Stimulated activated CD4-positive, alpha-beta T cell treated with anti-CD3 and anti-CD28 coated beads, Interleukin-15, amount 100 ng/mL, for 48 hours (primary cell): ENCODE results near the gene ZNF282.
"Not testable (repeated sequence)": the region's sequence is repeated elsewhere in the genome, so short reads cannot be mapped to it uniquely, and the experiment has no call there.

Experiments
- DNase-seq, 2 donors: peaks; one replicate each; pipeline ENCODE4 v3.0.0-alpha.2; 2020; ENCODE audit warnings: low read depth in 2 of 2

Gene ZNF282

DNA sequence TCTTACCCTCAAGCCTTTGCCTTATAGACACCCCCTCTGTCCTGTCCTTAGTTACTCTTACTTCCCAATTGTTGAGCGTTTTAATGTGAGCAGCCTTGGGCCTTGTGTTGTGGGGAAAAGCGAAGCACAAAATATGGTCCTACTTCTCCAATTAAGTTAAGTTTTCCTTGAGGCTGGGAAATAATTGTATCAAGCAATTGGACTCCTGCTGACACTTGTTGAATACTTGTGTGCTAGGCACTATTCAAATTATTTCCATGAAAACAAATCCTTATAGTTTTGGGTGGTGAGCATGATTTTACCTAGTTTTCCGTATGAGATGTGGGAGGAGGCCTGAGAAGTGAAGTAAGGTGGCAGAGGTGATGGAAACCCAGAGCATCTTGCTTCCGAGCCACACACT is 61.2 kb downstream of the ZNF282 start:
- no peak for DNase-seq

DNA sequence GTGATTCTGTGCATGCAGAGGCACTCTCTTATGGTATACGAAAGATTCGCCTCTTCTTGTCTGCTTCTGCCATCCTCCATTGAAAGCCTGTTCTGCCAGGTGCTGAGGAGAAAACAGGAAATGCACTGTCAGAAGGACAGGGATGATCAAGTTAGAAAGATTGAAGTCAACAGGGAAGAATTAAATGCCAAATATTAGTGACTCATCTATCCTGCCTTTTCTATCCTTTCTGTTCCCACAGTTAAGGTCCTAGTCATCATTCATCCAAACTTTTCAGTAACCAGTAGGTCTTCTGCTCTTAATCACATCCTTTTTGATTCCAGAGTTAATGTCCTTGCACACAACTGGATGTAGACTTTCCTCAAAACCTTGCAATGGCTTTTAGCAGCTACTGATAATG is 61.8 kb downstream of the ZNF282 start:
- DNase-seq: no peak

DNA sequence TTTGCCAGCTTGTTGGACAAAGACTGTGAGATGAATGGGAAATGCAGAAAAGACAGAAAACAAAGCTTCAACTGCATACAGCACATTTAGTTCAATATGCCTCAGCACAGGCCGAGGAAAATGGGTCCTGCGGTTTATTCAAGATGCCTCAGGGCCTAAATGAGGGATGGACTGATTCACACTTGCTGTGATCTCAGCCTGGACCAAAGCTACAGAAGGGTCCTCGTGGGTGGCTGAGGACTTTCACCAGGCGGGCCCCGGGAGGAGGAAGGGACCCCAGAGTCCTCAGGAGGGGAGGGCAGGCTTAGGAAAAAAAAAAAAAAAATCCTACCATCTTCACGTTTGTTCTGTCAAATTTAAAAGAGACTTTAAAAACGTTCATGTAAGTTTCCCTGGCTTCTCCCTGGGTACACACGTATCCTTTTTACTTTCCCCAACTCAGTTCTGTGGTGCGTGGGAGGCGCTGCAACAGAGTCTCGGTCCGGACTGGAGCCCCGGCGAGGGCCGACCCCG is 66.0 kb downstream of the ZNF282 start:
- DNase-seq: peak in 1 of 2 donors; percentile 26

DNA sequence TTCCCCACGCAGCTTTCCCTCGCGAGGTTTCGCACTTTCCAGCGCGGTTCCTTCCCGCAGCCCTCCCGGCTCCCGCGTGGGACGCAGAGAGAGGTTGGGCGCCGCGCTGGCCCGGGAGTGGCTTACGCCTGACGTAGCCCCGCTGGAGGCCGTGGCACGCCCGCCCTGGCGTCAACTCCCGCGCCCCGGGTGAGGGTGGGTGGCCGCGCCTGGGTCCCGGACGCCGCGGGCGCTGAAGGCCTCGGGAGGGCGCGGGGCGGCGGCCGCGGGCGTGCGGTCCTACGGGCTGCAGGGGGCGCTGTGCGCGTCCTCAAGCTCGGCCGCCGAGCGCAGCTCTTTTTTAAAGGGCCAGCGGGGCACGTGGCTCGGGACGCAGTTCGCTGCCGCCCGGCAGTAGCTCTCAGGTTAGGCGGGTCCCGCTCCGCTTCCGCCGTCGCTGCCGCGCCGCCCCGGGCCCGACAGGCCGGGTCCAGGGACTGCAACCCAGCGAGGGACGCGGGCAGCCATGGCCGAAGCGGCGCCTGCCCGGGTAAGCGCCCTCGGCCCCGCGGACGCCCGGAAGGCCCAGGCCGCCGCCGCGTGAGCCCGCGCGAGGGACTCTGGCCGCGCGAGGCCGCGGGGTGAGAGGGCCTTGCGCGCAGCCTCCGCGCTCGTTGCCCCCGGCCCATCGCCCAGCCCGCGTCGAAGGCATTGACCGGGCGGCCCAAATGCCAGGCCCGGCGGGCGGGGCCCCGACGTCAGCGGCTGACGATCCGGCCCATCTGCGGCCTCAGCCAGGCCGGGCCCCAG is 66.7 kb downstream of the ZNF282 start, which contains the start of gene ZNF783:
ZNF783 (plus strand) TSS at position 368 of the 789 bp plus-strand sequence; CDS start at position 506, 138 bp downstream.
- peak; percentile 73 to 81 for DNase-seq

DNA sequence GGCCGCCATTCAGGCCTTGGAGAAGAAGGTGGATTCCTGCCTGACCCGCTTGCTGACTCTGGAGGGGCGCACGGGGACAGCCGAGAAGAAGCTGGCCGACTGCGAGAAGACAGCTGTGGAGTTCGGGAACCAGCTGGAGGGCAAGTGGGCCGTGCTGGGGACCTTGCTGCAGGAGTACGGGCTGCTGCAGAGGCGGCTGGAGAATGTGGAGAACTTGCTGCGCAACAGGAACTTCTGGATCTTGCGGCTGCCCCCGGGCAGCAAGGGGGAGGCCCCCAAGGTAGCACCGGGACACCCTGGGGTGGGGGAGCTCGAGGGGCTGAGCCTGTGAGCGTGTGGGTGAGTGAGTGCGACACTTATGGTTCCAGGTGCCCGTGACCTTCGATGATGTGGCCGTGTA is 71.1 kb downstream of the ZNF282 start:
- DNase-seq: no peak

DNA sequence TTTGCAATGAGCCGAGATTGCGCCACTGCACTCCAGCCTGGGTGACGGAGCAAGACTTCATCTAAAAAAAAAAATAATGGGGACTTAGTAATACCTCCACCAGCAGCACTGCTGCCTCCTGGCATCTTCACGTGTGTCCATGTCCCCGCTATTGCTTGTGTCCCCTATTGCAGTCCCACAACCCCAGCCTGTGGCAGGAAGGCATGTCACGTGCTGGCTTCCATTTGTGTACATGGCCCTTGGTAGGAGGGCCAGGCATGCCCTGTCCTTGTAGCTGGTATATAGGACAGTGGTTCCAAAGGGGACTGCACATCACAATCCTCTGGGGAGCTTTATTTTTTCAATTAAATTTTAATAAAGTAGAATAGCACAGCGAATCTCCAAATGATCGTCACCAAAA is 72.4 kb downstream of the ZNF282 start:
- no peak for DNase-seq

DNA sequence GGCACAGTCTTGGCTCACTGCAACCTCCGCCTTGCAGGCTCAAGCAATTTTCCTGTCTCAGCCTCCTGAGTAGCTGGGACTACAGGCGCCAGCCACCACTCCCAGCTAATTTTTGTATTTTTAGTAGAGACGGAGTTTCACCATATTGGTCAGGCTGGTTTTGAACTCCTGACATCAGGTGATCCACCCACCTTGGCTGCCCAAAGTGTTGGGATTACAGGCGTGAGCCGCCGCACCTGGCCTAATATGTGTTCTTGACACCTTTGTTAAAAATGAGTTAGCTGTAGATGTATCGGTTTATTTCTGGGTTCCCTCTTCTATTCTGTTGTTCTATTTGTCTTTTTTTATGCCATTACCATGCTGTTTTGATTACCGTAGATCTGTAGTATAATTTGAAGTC is 79.1 kb downstream of the ZNF282 start:
- not testable (repeated sequence) for DNase-seq
